ENCODE measurements around the gene PCBD1.

PCBD1 gene

DNA sequence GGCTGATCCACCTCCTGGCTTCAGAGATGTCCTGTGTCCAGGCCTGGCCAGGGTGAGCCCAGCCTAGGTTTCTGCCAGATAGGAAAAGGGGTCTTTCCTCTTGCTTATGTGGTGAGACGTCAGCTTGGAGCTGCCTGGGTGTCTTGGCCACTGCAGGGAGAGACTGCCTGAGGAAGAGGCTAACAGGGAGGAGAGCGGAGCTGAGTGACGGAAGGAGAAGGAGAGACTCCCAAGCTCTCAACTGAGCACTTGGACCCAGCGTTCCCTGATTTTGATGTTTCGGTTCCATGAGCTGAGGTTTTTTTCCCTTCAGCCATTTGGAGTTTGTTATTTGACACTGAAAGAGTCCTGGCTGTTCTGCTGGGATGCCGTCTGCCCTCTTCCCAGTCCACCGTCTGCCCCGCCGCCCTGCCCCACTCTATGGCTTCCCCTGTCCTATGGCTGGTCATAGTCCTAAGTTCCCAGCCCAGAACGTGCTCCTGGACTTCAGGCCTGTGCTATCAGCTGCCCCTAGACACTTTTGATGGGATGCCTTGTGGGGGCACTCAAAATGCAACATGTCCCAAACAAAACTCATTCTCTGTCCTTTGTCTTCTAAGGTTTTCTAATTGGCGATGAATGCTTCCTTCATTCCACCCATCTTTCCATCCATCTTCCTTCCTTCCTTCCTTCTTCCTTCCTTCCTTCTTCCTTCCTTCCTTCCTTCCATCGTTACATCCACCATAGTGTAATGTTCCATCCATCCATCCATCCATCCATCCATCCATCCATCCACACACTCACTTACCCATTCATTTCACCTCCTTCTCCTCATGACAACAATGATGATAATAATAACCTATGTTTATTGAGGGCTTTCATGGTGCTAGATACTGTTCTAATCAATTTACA lies 20.3 kb upstream of the PCBD1 start:
- H3K27ac ChIP-seq (ENCODE audit: low read length): no peak overlapping the region
- no peaks in the 10 kb centered on the region for H3K9me3 ChIP-seq (ENCODE audit: control insufficient read depth in 2 of 2, low read length in 2 of 2)
- peaks cover 0 to 3% of the 10 kb centered on the region in 2 donors for H3K27me3 ChIP-seq (ENCODE audit: control insufficient read depth in 1 of 2, insufficient read depth in 2 of 2, low read length in 2 of 2)
- H3K36me3 ChIP-seq (ENCODE audit: control insufficient read depth in 2 of 2, insufficient read depth in 2 of 2, low read length in 2 of 2): no peaks in the 10 kb centered on the region
- no peak overlapping the region for H3K4me3 ChIP-seq (ENCODE audit: low read length in 2 of 2)
- H3K9ac ChIP-seq (ENCODE audit: low read length in 2 of 2): no peak overlapping the region
- peaks cover 29% of the 10 kb centered on the region for H3K4me1 ChIP-seq (ENCODE audit: control insufficient read depth, insufficient read depth, low read length)

GRCh38 chr10:70907637-70908405 lies 19.5 kb upstream of the PCBD1 start:
- Histone ChIP-seq H3K9ac (ENCODE audit: low read length in 2 of 2) (peak overlapping the region; percentile 14 to 64), H3K9me3 (ENCODE audit: control insufficient read depth in 2 of 2, low read length in 2 of 2) (no peaks in the 10 kb centered on the region)

GRCh38 chr10:70906953-70907636 lies 18.7 kb upstream of the PCBD1 start:
- Histone ChIP-seq H3K4me1 (ENCODE audit: control insufficient read depth, insufficient read depth, low read length) (peaks cover 27% of the 10 kb centered on the region), H3K9me3 (ENCODE audit: control insufficient read depth in 2 of 2, low read length in 2 of 2) (no peaks in the 10 kb centered on the region), H3K9ac (ENCODE audit: low read length in 2 of 2) (peak overlapping the region; percentile 14 to 36)

More at GRCh38 chr10:70907637-70908405, 19.5 kb upstream of the PCBD1 start:
- peaks cover 0 to 3% of the 10 kb centered on the region in 2 donors for H3K27me3 ChIP-seq (ENCODE audit: control insufficient read depth in 1 of 2, insufficient read depth in 2 of 2, low read length in 2 of 2)
- no peak overlapping the region for H3K4me3 ChIP-seq (ENCODE audit: low read length in 2 of 2)
- peaks cover 28% of the 10 kb centered on the region for H3K4me1 ChIP-seq (ENCODE audit: control insufficient read depth, insufficient read depth, low read length)
- H3K27ac ChIP-seq (ENCODE audit: low read length): peak overlapping the region; percentile 41
- H3K36me3 ChIP-seq (ENCODE audit: control insufficient read depth in 2 of 2, insufficient read depth in 2 of 2, low read length in 2 of 2): no peaks in the 10 kb centered on the region

DNA sequence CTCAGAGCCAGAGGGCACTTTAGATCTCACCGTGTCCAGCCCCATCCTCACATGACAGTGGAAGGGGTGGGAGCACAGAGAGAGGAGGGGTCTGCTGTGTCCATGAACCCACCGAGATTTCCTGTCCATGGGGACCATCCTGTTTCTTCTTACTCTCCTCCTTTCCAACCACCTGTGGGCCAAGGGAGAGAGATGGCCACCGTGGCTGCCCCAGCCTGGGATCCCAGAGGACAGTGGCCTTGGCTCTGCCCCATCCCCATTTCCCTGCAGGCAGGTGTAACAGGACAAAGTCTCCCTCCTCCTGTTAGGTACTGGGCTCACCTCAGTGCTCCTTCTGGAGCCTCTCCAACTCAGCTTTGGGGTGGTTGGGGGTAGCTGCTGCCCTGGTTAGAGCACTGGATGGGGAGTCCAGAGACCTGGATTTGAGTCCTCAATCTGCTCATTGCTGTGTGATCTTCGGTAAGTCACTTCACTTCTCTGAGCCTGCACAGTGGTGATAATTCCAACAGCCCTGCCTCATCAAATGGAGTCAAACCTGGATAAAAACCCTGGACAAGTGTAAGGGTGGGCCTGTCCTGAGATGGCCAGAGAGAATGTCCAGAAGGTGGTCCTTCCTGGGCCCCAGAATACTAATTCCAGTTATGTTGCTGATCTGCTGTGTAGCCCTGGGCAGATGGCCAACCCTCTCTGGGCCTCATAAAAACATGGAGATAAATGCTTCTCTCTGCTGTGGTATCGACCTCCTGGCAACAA lies 17.8 kb upstream of the PCBD1 start:
- no peaks in the 10 kb centered on the region for H3K27me3 ChIP-seq (ENCODE audit: control insufficient read depth in 1 of 2, insufficient read depth in 2 of 2, low read length in 2 of 2)
- no peak overlapping the region for H3K27ac ChIP-seq (ENCODE audit: low read length)
- H3K36me3 ChIP-seq (ENCODE audit: control insufficient read depth in 2 of 2, insufficient read depth in 2 of 2, low read length in 2 of 2): no peaks in the 10 kb centered on the region
- no peak overlapping the region for H3K9ac ChIP-seq (ENCODE audit: low read length in 2 of 2)
- no peak overlapping the region for H3K4me3 ChIP-seq (ENCODE audit: low read length in 2 of 2)
- H3K9me3 ChIP-seq (ENCODE audit: control insufficient read depth in 2 of 2, low read length in 2 of 2): no peaks in the 10 kb centered on the region
- peaks cover 27% of the 10 kb centered on the region for H3K4me1 ChIP-seq (ENCODE audit: control insufficient read depth, insufficient read depth, low read length)

More at GRCh38 chr10:70906953-70907636, 18.7 kb upstream of the PCBD1 start:
- H3K4me3 ChIP-seq (ENCODE audit: low read length in 2 of 2): no peak overlapping the region
- no peaks in the 10 kb centered on the region for H3K36me3 ChIP-seq (ENCODE audit: control insufficient read depth in 2 of 2, insufficient read depth in 2 of 2, low read length in 2 of 2)
- peaks cover 0 to 3% of the 10 kb centered on the region in 2 donors for H3K27me3 ChIP-seq (ENCODE audit: control insufficient read depth in 1 of 2, insufficient read depth in 2 of 2, low read length in 2 of 2)
- peak overlapping the region; percentile 41 for H3K27ac ChIP-seq (ENCODE audit: low read length)

DNA sequence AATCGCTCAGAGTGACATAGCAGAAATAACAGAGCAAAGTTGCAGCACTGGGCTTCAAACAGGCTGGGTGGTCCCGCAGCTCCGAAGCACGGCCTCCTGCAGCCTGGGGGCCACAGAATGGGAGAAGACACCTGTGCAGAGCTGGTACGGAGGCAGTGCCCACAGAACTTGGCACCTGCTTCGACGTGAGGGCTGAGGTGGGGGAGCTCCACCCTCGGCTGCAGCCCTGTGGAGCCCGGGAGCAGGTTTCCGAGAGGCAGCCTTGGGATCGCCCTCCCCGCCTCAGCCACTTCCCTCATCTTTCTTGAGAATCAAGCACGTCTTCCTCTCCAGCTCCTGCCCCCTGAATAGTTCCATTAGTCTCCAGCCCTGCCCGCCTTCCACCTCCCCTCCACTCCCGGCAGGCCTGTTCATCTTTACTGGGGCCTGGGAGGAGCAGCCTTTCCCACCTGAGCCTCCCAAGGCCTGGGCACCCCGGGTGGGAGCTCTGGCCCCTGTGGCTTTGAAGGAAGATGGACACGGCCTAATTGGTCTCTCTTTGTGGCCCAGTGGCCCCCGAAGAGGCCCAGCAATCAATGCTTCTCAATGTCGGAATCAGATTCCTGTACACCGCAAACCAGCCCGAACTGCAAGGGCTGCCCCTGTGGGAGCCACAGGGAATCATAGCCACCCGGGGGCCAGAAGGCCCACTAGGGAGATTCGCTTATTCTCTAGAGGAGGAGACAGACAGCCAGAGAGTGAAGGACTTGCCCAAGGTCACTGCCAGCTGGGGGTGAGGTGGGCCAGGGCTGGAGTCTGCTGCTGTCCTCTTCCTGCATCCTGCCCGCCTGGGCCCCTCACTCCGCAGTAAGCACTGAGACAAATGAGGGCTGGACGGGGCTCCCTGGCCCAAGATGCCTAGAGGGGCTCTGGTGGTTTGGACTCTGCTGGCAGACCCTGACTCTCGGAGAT lies 17.0 kb upstream of the PCBD1 start:
- peaks cover 27% of the 10 kb centered on the region for H3K4me1 ChIP-seq (ENCODE audit: control insufficient read depth, insufficient read depth, low read length)
- no peaks in the 10 kb centered on the region for H3K27me3 ChIP-seq (ENCODE audit: control insufficient read depth in 1 of 2, insufficient read depth in 2 of 2, low read length in 2 of 2)
- H3K36me3 ChIP-seq (ENCODE audit: control insufficient read depth in 2 of 2, insufficient read depth in 2 of 2, low read length in 2 of 2): no peaks in the 10 kb centered on the region
- no peaks in the 10 kb centered on the region for H3K9me3 ChIP-seq (ENCODE audit: control insufficient read depth in 2 of 2, low read length in 2 of 2)
- H3K4me3 ChIP-seq (ENCODE audit: low read length in 2 of 2): no peak overlapping the region
- H3K27ac ChIP-seq (ENCODE audit: low read length): no peak overlapping the region
- H3K9ac ChIP-seq (ENCODE audit: low read length in 2 of 2): no peak overlapping the region

GRCh38 chr10:70903262-70903921 lies 15.0 kb upstream of the PCBD1 start:
- Histone ChIP-seq H3K4me1 (ENCODE audit: control insufficient read depth, insufficient read depth, low read length) (peaks cover 26% of the 10 kb centered on the region), H3K36me3 (ENCODE audit: control insufficient read depth in 2 of 2, insufficient read depth in 2 of 2, low read length in 2 of 2) (no peaks in the 10 kb centered on the region), H3K9me3 (ENCODE audit: control insufficient read depth in 2 of 2, low read length in 2 of 2) (no peaks in the 10 kb centered on the region), H3K27me3 (ENCODE audit: control insufficient read depth in 1 of 2, insufficient read depth in 2 of 2, low read length in 2 of 2) (no peaks in the 10 kb centered on the region), H3K27ac (ENCODE audit: low read length) (no peak overlapping the region), H3K9ac (ENCODE audit: low read length in 2 of 2) (no peak overlapping the region), H3K4me3 (ENCODE audit: low read length in 2 of 2) (no peak overlapping the region)

DNA sequence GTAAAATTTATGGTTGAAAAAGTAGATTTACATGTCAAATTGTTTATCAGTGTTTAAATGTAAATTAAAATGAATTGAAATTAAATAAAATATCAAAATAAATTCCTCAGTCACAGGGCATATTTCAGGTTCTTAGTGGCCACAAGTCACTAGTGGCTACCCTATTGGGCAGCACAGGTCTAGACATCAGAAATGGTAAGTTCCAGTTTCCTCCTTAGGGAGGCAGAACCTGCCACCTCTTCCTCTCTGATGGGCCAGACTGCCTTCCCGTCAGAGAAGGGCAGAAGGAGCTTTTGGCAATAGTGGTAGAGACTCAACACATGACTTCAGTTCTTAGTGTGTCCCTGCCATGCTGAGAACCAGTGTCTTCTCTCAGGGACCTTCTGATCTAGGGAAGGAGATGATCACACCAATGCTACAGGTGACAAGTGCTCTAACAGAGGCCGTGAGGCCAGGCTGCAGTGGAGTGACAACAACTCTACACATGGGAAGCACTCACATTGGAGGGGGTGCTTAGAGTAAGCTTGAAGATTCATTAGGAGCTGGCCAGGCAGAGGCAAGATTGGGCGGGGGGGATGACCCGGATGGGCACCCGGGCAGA lies 14.4 kb upstream of the PCBD1 start:
- Histone ChIP-seq H3K36me3 (ENCODE audit: control insufficient read depth in 2 of 2, insufficient read depth in 2 of 2, low read length in 2 of 2) (no peaks in the 10 kb centered on the region), H3K4me3 (ENCODE audit: low read length in 2 of 2) (no peak overlapping the region), H3K9ac (ENCODE audit: low read length in 2 of 2) (no peak overlapping the region), H3K9me3 (ENCODE audit: control insufficient read depth in 2 of 2, low read length in 2 of 2) (no peaks in the 10 kb centered on the region), H3K27ac (ENCODE audit: low read length) (no peak overlapping the region), H3K27me3 (ENCODE audit: control insufficient read depth in 1 of 2, insufficient read depth in 2 of 2, low read length in 2 of 2) (no peaks in the 10 kb centered on the region), H3K4me1 (ENCODE audit: control insufficient read depth, insufficient read depth, low read length) (peaks cover 19% of the 10 kb centered on the region)

DNA sequence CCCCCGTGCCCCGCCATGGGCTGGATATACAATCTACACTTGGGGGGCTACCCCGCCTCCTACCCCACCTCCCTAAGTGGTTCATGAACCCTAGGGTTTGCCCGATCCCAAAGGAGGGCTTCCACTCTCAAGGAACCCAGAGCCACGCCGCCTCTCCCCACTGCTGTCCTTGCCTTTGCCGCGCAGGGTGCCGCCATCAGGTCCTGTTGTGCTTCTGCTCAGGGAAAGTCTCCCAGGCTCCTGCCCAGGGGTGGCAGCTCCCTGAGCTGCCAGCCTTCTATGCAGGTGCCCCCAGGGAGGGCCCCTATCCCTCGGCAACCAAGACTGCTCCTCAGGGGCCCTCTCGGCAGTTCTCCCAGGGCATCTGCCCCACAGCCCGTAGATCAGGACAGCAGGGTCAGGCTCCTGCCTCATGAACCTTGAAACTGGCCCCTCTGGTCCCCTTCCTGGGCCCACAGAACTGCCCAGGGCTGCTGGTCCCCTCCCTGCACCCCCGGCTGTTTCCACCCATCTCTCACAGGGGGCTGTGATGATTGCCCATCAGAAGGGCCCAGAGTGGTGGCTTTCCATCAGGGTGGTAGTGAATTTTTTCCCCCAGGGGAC lies 13.0 kb upstream of the PCBD1 start:
- Histone ChIP-seq H3K27me3 (ENCODE audit: control insufficient read depth in 1 of 2, insufficient read depth in 2 of 2, low read length in 2 of 2) (no peaks in the 10 kb centered on the region), H3K9me3 (ENCODE audit: control insufficient read depth in 2 of 2, low read length in 2 of 2) (no peaks in the 10 kb centered on the region), H3K36me3 (ENCODE audit: control insufficient read depth in 2 of 2, insufficient read depth in 2 of 2, low read length in 2 of 2) (no peaks in the 10 kb centered on the region), H3K9ac (ENCODE audit: low read length in 2 of 2) (no peak overlapping the region), H3K4me3 (ENCODE audit: low read length in 2 of 2) (no peak overlapping the region), H3K27ac (ENCODE audit: low read length) (no peak overlapping the region), H3K4me1 (ENCODE audit: control insufficient read depth, insufficient read depth, low read length) (peaks cover 5% of the 10 kb centered on the region)
